Body of pancreas (tissue), 4 donors: ENCODE data around the gene TUBA3D.
"Not testable (repeated sequence)": the region's sequence is repeated elsewhere in the genome, so short reads cannot be mapped to it uniquely, and the experiment has no call there.

ENCODE experiments used
- CTCF ChIP-seq, 7 experiments: fragments of 450-650 bp in 4 of 7; fragments of 200-600 bp in 3 of 7; sonication (generic) in 3 of 7; IDR thresholded peaks; one replicate each; pipeline ENCODE4 v1.5.1; 2016 to 2019; ENCODE audit warnings: antibody characterized with exemption in 7 of 7
- POLR2A ChIP-seq, 3 donors: fragments of 450-650 bp; IDR thresholded peaks; one replicate each; pipeline ENCODE4 v1.6.1; 2016; ENCODE audit warnings: antibody characterized with exemption in 3 of 3, mild to moderate bottlenecking in 2 of 3

- not testable (repeated sequence) for TF ChIP-seq CTCF, POLR2A (IDR thresholded peaks at IDR 0.05)
Measured at GRCh38 chr2:131511969-131512870, 36.3 kb downstream of the TUBA3D start.
